Suprapubic skin (tissue), 4 donors: ENCODE results near the gene ZSCAN22. TPM values are rescaled to one million over a fixed set of nuclear protein-coding genes. Genes with fewer than 3 reads are reported as not detected.

Experiments used
- DNase-seq, 2 donors: peaks; one replicate each; pipeline ENCODE4 v3.0.0-alpha.2; 2019; ENCODE audit warnings: low spot score in 2 of 2
- H3K27ac ChIP-seq: fragments of 200-600 bp; sonication (generic); one replicate; pipeline ENCODE4 v1.5.1; 2019
- H3K27me3 ChIP-seq: fragments of 200-600 bp; sonication (generic); one replicate; pipeline ENCODE4 v1.5.1; 2019
- H3K36me3 ChIP-seq: fragments of 200-600 bp; sonication (generic); one replicate; pipeline ENCODE4 v1.5.1; 2019
- H3K4me1 ChIP-seq: fragments of 200-600 bp; sonication (generic); one replicate; pipeline ENCODE4 v1.5.1; 2019
- H3K4me3 ChIP-seq: fragments of 200-600 bp; sonication (generic); one replicate; pipeline ENCODE4 v1.5.1; 2019; ENCODE audit warnings: mild to moderate bottlenecking
- H3K9me3 ChIP-seq: fragments of 200-600 bp; sonication (generic); one replicate; pipeline ENCODE4 v1.5.1; 2019
- CTCF ChIP-seq, 2 donors: fragments of 200-600 bp in 1 of 2; fragments of 450-650 bp in 1 of 2; sonication (generic) in 1 of 2; IDR thresholded peaks; one replicate each; pipeline ENCODE4 v1.5.1; 2016 to 2019; ENCODE audit warnings: antibody characterized with exemption in 2 of 2, mild to moderate bottlenecking in 1 of 2, moderate library complexity in 1 of 2
- EP300 ChIP-seq: sonication (generic); formaldehyde crosslinking; IDR thresholded peaks from one replicate; pipeline ENCODE4 v1.6.1; 2017; ENCODE audit warnings: antibody characterized with exemption
- POLR2A ChIP-seq, 2 donors: fragments of 450-650 bp; IDR thresholded peaks; one replicate each; pipeline ENCODE4 v1.6.1; 2017; ENCODE audit warnings: antibody characterized with exemption in 2 of 2, mild to moderate bottlenecking in 2 of 2, moderate library complexity in 2 of 2
- POLR2AphosphoS5 ChIP-seq, 3 donors: sonication (generic); formaldehyde crosslinking; IDR thresholded peaks; one replicate each; pipeline ENCODE4 v1.6.1; 2017; ENCODE audit warnings: antibody characterized with exemption in 3 of 3
- WGBS: methylation state at CpG from one replicate; pipeline ENCODE4 v1.1.5; 2018; 5-methylcytosine and 5-hydroxymethylcytosine counted together
- total RNA-seq, 4 donors: library from RNA; depleted of rRNA; stranded (reverse); fragments of >200 nt; gene quantifications; one replicate each; pipeline ENCODE4 v1.1.0, GENCODE V29; 2016

The ZSCAN22 gene
- total RNA-seq, 4 donors from 2014 or later: 4.3 to 7.6 (median 5.6) TPM

DNA sequence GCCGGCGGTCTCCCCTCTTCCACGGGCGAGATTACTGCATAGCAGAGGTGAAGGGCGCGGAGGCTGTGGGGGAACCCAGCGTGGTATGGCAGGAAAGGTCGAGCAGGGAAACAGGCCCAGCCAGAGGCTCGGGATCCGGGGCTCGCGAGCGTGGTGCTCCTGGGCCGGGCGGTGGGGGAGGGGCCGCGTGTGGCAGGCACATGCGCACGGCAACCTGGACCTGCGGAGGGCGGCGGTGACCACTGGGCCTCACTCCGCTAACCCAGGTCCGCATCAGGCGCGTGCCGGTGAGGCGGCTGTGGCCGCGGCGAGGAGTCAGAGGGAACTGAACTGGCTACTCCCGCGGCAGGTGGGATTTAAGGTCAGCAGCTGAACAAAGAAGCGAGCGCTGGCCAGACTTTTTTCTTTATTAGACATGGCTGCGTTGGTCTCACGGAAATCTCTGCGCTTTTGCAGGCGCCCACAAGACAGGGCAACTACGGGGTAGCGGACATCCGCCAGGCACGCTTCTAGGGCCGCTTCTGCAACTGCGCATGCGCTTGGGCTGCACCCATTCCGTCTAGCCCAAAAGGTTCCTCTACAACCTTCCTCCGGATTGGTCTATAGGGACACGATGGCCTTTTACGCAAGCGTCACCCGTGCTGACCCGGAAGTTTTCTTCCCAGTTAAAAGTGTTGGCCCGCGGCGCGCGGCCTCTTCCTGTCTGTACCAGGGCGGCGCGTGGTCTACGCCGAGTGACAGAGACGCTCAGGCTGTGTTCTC, 60.0 kb downstream of the ZSCAN22 start, which contains the start of gene RPS5:
TSS of gene RPS5 (plus strand) at position 694 of the 762 bp plus-strand sequence. CDS start 869 bp downstream, outside the sequence.
- 0% methylated on average over 17 of the region's 64 CpGs for WGBS
- peak; percentile 98 for DNase-seq
- Histone ChIP-seq H3K4me1 (peaks cover 40% of the 10 kb centered on the region), H3K9me3 (no peaks in the 10 kb centered on the region), H3K27ac (peak within 1 kb of the TSS; percentile 98), H3K27me3 (no peaks in the 10 kb centered on the region), H3K4me3 (peak within 1 kb of the TSS; percentile 66), H3K36me3 (peaks cover 20% of the 10 kb centered on the region)
- peak in 2 of 3 donors; percentile 85 to 87 for TF ChIP-seq POLR2AphosphoS5 (IDR thresholded peaks at IDR 0.05)
- TF ChIP-seq POLR2A (IDR thresholded peaks at IDR 0.05): peak in 1 of 2 donors; percentile 72
- TF ChIP-seq EP300: no peak

- DNase-seq: no peak
These were observed 60.8 kb downstream of the ZSCAN22 start for GRCh38 chr19:58387338-58388174.

DNA sequence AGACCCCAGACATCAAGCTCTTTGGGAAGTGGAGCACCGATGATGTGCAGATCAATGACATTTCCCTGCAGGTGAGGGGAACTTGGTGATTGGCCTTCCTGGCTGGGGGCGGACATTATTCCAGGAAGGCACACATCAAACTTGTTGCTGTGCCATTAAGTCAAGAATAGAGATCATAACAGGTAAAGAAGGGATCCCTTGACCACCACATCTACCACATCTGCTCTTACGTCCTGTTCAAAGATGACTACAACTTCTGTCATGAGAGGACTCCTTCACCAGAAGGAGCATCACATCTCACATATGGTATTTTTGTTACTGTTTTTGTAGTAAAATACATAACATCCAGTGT, 61.4 kb downstream of the ZSCAN22 start:
- WGBS: 85% methylated on average over 3 of the region's 3 CpGs

More at GRCh38 chr19:58387338-58388174, 60.8 kb downstream of the ZSCAN22 start:
- Histone ChIP-seq H3K36me3 (peaks cover 22% of the 10 kb centered on the region), H3K9me3 (no peaks in the 10 kb centered on the region), H3K27me3 (no peaks in the 10 kb centered on the region), H3K27ac (peak overlapping the region; percentile 98), H3K4me1 (peaks cover 32% of the 10 kb centered on the region), H3K4me3 (peak overlapping the region; percentile 66)
- TF ChIP-seq CTCF (IDR thresholded peaks at IDR 0.05) (no peak), POLR2AphosphoS5 (IDR thresholded peaks at IDR 0.05) (no peak), EP300 (no peak), POLR2A (IDR thresholded peaks at IDR 0.05) (no peak)
- 7% methylated on average over 28 of the region's 39 CpGs for WGBS

More for the DNA sequence above, 61.4 kb downstream of the ZSCAN22 start:
- peaks cover 32% of the 10 kb centered on the region for H3K4me1 ChIP-seq
- H3K27ac ChIP-seq: no peak overlapping the region
- peak overlapping the region; percentile 66 for H3K4me3 ChIP-seq
- no peak for DNase-seq
- no peak for TF ChIP-seq POLR2A (IDR thresholded peaks at IDR 0.05)
- no peak for TF ChIP-seq EP300
- TF ChIP-seq POLR2AphosphoS5 (IDR thresholded peaks at IDR 0.05): no peak
- no peak for TF ChIP-seq CTCF (IDR thresholded peaks at IDR 0.05)
- no peaks in the 10 kb centered on the region for H3K27me3 ChIP-seq
- H3K9me3 ChIP-seq: no peaks in the 10 kb centered on the region
- H3K36me3 ChIP-seq: peaks cover 28% of the 10 kb centered on the region

Other genes with a start within 250 kb of the ZSCAN22 start
- gene ZSCAN18, start 228.8 kb upstream of the ZSCAN22 start, total RNA-seq: 10 to 100 TPM; 33.0 to 52.8 (median 48.9) TPM
- 10 to 100 TPM in 1 of 4 donors, 1 to 10 TPM in 3; 6.5 to 11.6 (median 9.9) TPM for gene ZNF329, start 176.2 kb upstream of the ZSCAN22 start, total RNA-seq
- gene ZNF274, start 143.9 kb upstream of the ZSCAN22 start, total RNA-seq: 10 to 100 TPM; 26.8 to 70.2 (median 36.5) TPM
- 10 to 100 TPM; 44.4 to 55.4 (median 48.9) TPM for gene ZNF544, start 98.1 kb upstream of the ZSCAN22 start, total RNA-seq
- gene ZNF8, start 48.0 kb upstream of the ZSCAN22 start, total RNA-seq: 10 to 100 TPM in 1 of 4 donors, 1 to 10 TPM in 3; 8.3 to 15.6 (median 8.7) TPM
- gene ERVK3-1, start 21.6 kb upstream of the ZSCAN22 start, total RNA-seq: 10 to 100 TPM; 36.9 to 70.3 (median 42.1) TPM
- gene A1BG, start 26.5 kb downstream of the ZSCAN22 start, total RNA-seq: 10 to 100 TPM in 2 of 4 donors, 1 to 10 TPM in 2; 1.0 to 14.9 (median 8.1) TPM
- 1 to 10 TPM; 2.4 to 4.8 (median 3.4) TPM for gene ZNF497, start 35.8 kb downstream of the ZSCAN22 start, total RNA-seq
- gene ZNF837, start 54.0 kb downstream of the ZSCAN22 start, total RNA-seq: 1 to 10 TPM; 2.6 to 6.2 (median 4.3) TPM
- gene RPS5, start 60.3 kb downstream of the ZSCAN22 start, total RNA-seq: 1,000 to 10,000 TPM; 1,253 to 2,519 (median 2,306) TPM
- 10 to 100 TPM in 2 of 4 donors, 1 to 10 TPM in 1, not detected in 1; 3.9 to 13.7 (median 13.6) TPM for gene RNF225, start 68.7 kb downstream of the ZSCAN22 start, total RNA-seq
- 10 to 100 TPM; 15.8 to 21.2 (median 17.4) TPM for gene ZNF584, start 81.7 kb downstream of the ZSCAN22 start, total RNA-seq
- gene ZNF132, start 113.2 kb downstream of the ZSCAN22 start, total RNA-seq: 1 to 10 TPM; 1.7 to 2.9 (median 2.3) TPM
- 10 to 100 TPM in 3 of 4 donors, 1 to 10 TPM in 1; 9.7 to 28.7 (median 13.8) TPM for gene ZNF324B, start 124.6 kb downstream of the ZSCAN22 start, total RNA-seq
- gene ZNF324, start 140.1 kb downstream of the ZSCAN22 start, total RNA-seq: 10 to 100 TPM; 20.3 to 41.5 (median 25.6) TPM
- 10 to 100 TPM; 19.8 to 38.8 (median 24.0) TPM for gene ZNF446, start 149.4 kb downstream of the ZSCAN22 start, total RNA-seq
- gene SLC27A5, start 185.0 kb downstream of the ZSCAN22 start, total RNA-seq: 10 to 100 TPM in 2 of 4 donors, 1 to 10 TPM in 2; 2.1 to 19.1 (median 10.7) TPM
- gene ZBTB45, start 192.8 kb downstream of the ZSCAN22 start, total RNA-seq: 10 to 100 TPM in 3 of 4 donors, 1 to 10 TPM in 1; 6.7 to 20.7 (median 15.8) TPM
- gene TRIM28, start 217.1 kb downstream of the ZSCAN22 start, total RNA-seq: 100 to 1,000 TPM; 334 to 395 (median 360) TPM
- 100 to 1,000 TPM in 3 of 4 donors, 10 to 100 TPM in 1; 96.1 to 120 (median 103) TPM for gene CHMP2A, start 228.1 kb downstream of the ZSCAN22 start, total RNA-seq
- 10 to 100 TPM; 16.4 to 31.5 (median 21.7) TPM for gene UBE2M, start 231.6 kb downstream of the ZSCAN22 start, total RNA-seq
- 10 to 100 TPM; 29.0 to 53.2 (median 37.5) TPM for gene MZF1, start 246.3 kb downstream of the ZSCAN22 start, total RNA-seq